Stimulated activated CD8-positive, alpha-beta memory T cell treated with anti-CD3 and anti-CD28 coated beads, Interleukin-12 subunit alpha, Interleukin-12 subunit beta, amount 100 ng/mL, for 24 hours (primary cell): Measurements from ENCODE around the gene GAB4.

Experiments
- DNase-seq: peaks from one replicate; pipeline ENCODE4 v3.0.0-alpha.2; 2020; ENCODE audit errors: extremely low read depth

Gene GAB4

GRCh38 chr22:16987822-16988221 is 20.2 kb downstream of the GAB4 start:
- DNase-seq, result no peak

- no peak for DNase-seq
These were observed 32.7 kb downstream of the GAB4 start for GRCh38 chr22:16975155-16975885.

GRCh38 chr22:16974298-16975084 is 33.5 kb downstream of the GAB4 start:
- DNase-seq, result no peak

GRCh38 chr22:16973591-16974297 is 34.3 kb downstream of the GAB4 start:
- no peak for DNase-seq

- DNase-seq, result no peak
These were observed 35.7 kb downstream of the GAB4 start for GRCh38 chr22:16972311-16972710.

GRCh38 chr22:16970446-16970845 is 37.6 kb downstream of the GAB4 start:
- no peak for DNase-seq

- no peak for DNase-seq
These were observed 38.3 kb downstream of the GAB4 start for GRCh38 chr22:16969508-16970327.

GRCh38 chr22:16968218-16968595 is 39.8 kb downstream of the GAB4 start:
- DNase-seq, result no peak

GRCh38 chr22:16967453-16968217 is 40.4 kb downstream of the GAB4 start:
- DNase-seq, result no peak

GRCh38 chr22:16966251-16966650 is 41.8 kb downstream of the GAB4 start:
- no peak for DNase-seq

- DNase-seq, result no peak
These were observed 42.5 kb downstream of the GAB4 start for GRCh38 chr22:16965560-16965959.

GRCh38 chr22:16965083-16965482 is 42.9 kb downstream of the GAB4 start:
- no peak for DNase-seq

- DNase-seq, result no peak
These were observed 43.7 kb downstream of the GAB4 start for GRCh38 chr22:16964366-16964765.

- DNase-seq, result no peak
These were observed 44.7 kb downstream of the GAB4 start for GRCh38 chr22:16963189-16963945.

GRCh38 chr22:16962501-16962900 is 45.5 kb downstream of the GAB4 start:
- no peak for DNase-seq

GRCh38 chr22:16961477-16962186 is 46.4 kb downstream of the GAB4 start:
- DNase-seq, result no peak

GRCh38 chr22:16960884-16961249 is 47.2 kb downstream of the GAB4 start:
- DNase-seq, result no peak

GRCh38 chr22:16960220-16960883 is 47.7 kb downstream of the GAB4 start:
- no peak for DNase-seq

- DNase-seq, result no peak
These were observed 48.6 kb downstream of the GAB4 start for GRCh38 chr22:16959345-16959930.
